Adipose tissue (tissue), 3 donors: Measurements from ENCODE around the gene ACAN. TPM values are rescaled to one million over a fixed set of nuclear protein-coding genes. Genes with fewer than 3 reads are reported as not detected.
"Not testable (repeated sequence)": the region's sequence is repeated elsewhere in the genome, so short reads cannot be mapped to it uniquely, and the experiment has no call there.

Source experiments
- H3K27ac ChIP-seq: one replicate; pipeline ENCODE4 v1.5.1; 2013; ENCODE audit warnings: low read depth, low read length
- WGBS, 3 donors: extraction: QIAGEN DNeasy Blood & Tissue Kit; methylation state at CpG; one replicate each; pipeline ENCODE4 v1.1.7; 2013; 5-methylcytosine and 5-hydroxymethylcytosine counted together
- polyA plus RNA-seq, 3 donors: library from polyadenylated mRNA; stranded (reverse); fragments of 200-250 nt; gene quantifications; one replicate each; pipeline ENCODE4 v1.2.3, GENCODE V29; 2013
- donor health status: healthy with polysubstance abuse.
- donor health status: Bipolar disorder and iron deficiency.
- donor health status: healthy.

Gene ACAN
- polyA plus RNA-seq, 3 donors = 0.02 to 0.11 (median 0.06) TPM

DNA sequence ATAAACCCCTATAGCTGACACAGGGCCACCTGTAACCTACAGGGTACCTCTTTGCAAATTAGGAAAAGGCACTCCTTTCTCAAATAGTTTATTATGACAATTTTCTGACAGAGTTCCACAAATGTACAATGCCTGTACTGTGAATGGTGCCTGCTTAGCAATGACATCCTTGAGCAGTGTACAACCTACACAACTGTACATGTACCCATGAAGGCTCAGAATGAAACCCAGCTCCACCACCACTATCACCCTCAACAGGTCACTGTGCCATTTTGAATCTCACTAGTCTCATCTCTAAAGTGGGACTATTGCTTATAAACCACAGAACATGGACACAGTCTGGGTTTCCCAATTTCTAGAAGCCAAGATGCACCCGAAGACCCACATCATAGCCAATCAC, 102.9 kb downstream of the ACAN start:
- H3K27ac ChIP-seq = no peak overlapping the region
- 86 to 95% (median 95%) methylated on average over 1 of the region's 1 CpG for WGBS, 3 donors

DNA sequence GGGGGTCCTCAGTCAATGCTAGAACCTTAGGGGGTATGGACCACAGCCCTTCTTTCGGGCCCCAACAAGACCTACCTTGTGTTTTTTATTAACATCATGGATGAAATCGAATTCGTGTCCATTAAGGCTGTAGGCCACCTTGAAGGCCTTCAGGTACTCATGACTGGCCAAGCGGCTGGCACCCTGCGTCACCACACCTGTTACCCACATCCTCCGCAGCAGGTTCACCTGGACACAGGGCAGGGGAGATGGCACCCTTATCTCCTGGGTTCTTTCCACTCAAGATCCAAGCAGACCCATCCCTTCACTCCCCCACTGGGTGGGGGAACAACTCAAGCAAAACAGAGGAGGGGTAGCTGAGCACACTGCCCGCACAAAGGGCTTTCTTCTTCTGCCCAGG, 103.3 kb downstream of the ACAN start:
- H3K27ac ChIP-seq = no peak overlapping the region
- 93 to 97% (median 97%) methylated on average over 7 of the region's 7 CpGs for WGBS, 3 donors

DNA sequence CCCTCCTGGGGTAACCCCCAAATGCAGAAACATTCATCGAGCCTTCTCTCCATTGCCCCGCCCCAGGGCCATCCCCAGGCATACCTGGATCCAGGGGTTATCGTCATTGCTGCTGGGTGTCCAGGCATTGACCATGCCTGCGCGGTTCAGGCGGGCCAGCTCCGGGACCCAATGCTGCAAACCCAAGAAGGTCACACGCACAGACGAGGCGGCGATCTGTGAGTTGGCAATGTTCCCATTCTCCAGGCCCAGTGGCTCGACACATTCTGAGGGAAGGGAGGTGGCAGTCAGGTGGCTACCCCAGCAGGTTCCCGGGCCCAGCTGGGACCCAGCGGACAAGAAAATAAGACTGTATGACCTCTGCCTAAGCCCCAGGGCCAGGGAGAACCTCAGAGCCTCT, 103.9 kb downstream of the ACAN start:
- H3K27ac ChIP-seq = no peak overlapping the region
- 83 to 88% (median 87%) methylated on average over 14 of the region's 14 CpGs for WGBS, 3 donors

DNA sequence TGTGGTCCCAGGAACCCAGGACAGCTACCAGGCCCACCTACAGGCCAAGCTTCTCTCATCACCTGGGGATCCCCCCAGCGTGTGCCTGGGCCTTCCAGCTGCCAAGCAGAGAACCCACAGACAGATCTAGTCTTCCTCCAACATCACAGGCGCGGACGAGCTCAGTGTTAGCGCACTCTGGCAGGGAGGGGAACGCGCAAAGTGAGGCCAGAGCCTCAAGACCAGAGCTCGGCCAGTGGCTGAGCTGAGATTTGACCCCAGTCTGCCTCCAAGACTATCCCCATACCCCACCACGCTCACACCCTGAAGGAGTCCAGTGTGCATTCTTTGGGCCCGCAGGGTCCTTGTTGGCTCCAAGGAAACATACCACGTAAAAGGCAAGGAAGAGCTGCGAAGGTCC, 104.9 kb downstream of the ACAN start:
- no peak overlapping the region for H3K27ac ChIP-seq
- 90 to 93% (median 91%) methylated on average over 11 to 12 of the region's 12 CpGs for WGBS, 3 donors

DNA sequence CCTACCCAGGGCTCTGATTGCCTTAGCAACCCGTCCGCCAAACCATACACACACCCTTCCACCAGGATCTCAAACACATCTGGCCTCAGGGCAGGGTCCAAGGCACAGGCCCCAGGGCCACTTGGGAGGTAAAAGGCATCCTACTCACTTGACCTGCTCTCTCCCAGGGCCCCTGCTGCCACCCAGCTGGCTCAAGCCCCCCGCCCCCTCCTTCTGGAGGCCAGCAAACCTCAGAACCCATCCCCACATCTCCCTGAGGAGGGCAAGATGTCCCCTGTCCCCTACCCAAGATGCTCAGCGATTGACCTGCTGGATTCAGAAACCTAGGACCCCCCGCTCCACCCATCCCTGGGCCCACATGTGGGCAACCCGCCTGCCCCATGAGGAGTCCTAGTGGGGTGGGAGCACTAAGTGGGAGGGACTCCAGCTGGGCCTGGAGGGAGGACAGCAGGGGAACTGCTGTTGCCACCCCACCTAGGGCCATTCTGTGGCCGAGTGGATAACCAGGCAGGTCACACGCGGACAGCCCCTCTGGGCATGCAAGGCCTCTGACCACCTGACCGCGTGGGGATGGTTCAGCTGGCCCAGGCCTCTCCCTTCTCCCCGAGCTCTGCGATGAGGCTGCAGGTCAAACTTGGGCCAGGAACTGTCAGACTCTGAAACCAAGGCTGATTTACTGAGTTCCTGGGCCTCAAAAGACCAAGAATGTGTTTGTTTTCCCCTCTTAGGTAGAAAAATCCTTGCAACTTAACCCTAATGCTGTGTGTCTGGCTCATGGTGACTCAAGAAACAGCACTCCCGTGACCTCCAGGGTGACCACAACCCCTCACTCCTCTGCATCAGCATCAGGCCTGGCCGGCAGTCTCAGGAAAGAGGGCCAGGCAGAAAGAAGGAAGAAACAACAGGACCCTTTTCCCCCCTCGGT, 105.7 kb downstream of the ACAN start:
- no peak overlapping the region for H3K27ac ChIP-seq
- WGBS, 3 donors = 71 to 90% (median 86%) methylated on average over 16 of the region's 16 CpGs

DNA sequence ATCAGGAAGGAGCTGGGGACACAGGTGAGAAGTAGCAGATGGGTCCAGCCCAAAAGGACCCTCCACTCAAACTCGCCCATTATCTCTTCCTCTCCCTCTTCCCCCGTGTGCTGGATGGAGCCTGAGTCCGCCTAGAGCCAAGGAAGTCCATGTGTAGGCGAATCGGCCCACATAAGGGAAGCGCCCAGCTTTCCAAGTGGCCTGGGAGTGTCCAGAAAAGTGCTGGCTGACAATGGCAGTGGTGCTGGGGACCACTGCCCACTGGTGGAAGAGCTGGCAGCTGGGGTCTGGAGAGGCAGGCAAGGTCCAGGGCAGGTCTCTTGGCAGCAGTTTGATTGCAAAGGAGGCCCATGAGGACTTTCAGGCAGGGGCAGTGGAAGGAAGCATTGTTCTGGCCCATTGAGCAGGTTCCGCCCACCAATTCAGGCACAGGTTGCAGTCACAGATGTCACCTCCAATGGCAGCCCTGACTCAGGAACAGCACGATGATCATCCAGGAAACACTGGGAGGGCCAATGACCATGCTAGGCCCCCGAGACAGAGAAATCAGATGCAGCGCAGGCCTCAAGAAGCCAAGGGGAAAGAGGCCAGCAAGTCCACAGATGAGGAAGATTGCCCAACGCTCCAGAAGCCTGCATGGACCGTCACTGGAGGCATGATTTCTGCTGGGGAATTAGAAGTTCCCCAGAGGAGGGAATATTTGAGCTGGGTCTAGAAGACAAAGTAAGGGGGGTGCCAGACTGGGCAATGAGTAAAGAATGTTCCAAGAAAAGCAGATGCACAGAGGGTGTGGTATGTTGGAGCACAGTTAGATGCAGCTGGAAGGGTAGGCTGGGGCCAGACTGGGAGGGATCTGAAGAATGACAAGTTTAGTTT, 107.0 kb downstream of the ACAN start:
- no peak overlapping the region for H3K27ac ChIP-seq
- WGBS, 3 donors = 71 to 80% (median 74%) methylated on average over 12 of the region's 12 CpGs

DNA sequence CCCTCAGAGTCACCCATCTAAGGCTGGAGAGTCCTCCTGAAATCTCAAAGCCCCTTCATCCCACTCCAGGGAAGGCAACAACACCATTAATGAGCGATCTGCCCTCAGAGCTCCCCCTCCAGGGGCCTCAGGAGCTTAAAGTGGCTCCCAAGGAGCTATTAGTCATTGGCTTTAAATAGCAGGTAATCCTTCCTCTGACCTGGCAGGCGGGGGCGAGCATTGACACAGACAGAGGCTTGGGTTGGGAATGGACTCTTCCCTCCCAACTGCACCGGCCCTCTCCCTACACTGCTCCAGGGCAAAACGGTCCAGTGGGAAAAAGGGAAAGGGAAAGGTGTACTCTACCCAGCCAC, 108.5 kb downstream of the ACAN start:
- WGBS, 3 donors = 67 to 87% (median 81%) methylated on average over 5 of the region's 5 CpGs
- H3K27ac ChIP-seq = no peak overlapping the region

DNA sequence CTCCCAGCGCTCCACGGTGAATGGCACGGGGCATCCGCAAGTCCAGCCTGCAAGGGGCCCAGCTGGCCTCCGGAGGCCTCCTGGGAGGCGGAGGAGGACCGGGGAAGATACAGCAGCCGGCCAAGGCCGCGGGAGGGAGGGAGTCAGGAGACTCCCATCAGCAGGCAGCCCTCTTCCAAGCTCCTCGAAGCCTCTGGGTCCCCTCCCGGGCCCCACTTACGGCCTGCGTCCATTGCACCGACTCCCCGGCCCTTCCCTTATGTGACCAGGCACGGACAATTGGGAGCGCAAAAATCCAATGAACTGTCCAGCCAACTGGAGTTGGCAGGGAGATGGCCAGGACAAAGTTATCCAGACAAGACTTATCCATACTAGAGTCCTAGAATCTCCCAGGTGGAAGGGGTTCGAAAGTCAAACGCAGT, 109.3 kb downstream of the ACAN start:
- WGBS, 3 donors = 8 to 13% (median 12%) methylated on average over 20 of the region's 20 CpGs
- no peak overlapping the region for H3K27ac ChIP-seq

DNA sequence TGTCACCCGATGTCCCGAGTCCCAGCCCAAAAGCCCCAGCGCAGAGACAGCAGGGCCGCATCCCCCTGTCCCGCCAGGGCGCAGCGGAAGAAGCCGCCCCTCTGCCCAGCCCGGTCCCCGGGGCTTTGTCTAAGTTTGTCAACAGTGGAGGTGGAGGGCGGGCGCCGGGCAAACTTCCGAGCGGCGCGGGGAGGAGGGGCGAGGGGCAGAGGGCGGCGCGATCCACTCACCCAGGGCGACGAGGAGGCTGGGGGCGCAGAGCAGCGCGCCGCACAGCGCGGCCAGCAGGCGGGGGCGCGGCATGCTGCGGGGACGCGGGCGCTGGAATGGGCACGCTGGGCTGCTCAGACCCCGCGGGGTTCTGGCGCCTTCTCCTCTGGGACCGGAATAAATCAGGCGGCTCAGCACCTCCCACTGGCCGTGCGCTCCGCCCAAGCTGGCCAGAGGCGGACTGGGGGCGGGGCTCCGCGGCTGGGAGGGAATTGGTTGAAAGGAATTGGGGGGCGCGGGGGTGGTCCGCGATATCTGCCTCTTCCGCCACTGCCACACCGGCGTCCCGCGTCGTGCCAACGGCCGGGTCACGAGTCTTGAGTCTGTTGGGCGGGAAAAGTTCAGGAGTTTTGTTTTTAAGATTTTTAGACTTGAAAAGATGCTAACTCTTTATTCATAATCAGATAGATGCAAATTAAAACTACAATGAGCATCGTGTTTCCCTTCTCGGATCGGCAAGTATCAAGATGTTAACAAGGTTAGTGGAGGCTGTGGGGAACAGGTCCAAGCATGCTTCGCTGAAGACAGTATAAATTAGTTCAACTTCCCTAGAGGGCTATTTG, 110.0 kb downstream of the ACAN start, which contains the start of gene MFGE8:
MFGE8 (minus strand) TSS at position 363 of the 833 bp plus-strand sequence; CDS start at position 303, 60 bp downstream.
- H3K27ac ChIP-seq = no peak within 1 kb of the TSS
- 0 to 1% (median 0%) methylated on average over 59 to 67 of the region's 67 CpGs for WGBS, 3 donors

DNA sequence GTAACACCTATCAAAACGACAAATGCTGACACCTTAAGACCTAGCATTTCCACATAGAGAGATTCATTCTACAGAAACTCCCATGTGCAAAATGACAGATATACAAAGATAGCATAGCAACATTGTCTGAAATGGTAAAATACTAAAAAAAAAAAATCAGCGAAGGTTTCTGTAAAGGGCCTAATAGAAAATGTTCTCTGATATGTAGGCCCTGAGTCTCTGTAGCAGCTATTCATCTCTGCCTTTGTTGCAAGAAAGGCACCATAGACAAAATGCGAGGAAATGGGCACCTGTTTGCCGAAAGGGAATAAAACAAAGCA, 110.6 kb downstream of the ACAN start:
- no peak overlapping the region for H3K27ac ChIP-seq
- WGBS, 3 donors = 60 to 71% (median 70%) methylated on average over 4 of the region's 4 CpGs

DNA sequence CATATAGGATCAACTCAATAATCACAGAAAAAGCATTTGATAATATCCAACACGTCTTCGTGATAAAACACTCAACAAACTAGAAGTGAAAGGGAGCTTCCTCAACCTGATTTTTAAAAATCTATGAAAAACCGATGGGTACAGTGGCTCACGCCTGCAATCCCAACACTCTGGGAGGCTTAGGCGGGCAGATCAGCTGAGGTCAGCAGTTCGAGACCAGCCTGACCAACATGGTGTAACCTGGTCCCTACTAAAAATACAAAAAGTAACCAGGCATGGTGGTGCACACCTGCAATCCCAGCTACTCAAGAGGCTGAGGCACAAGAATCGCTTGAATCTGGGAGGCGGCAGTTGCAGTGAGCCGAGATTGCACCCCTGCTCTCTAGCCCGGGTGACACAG, 112.1 kb downstream of the ACAN start:
- no peak overlapping the region for H3K27ac ChIP-seq

DNA sequence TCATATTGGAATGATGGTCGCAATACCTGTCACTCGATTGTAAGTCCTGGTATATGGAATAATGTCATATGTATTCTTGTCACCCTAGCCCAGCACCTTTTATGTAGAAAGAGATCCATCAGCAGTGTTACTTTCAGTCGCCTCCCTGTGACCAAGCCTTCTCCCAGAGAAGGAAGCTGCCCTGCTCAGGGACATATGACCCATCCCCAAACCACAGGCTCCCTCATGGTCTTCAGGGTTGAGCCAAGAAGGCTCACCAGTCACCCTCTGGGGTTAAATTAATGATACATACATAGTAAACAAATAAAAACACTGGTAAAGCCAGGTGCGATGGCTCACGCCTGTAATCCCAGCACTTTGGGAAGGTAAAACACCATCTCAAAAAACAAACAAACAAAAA, 114.5 kb downstream of the ACAN start:
- WGBS, 3 donors = 60 to 90% (median 85%) methylated on average over 5 of the region's 5 CpGs
- H3K27ac ChIP-seq = no peak overlapping the region

More for the DNA sequence above, 112.1 kb downstream of the ACAN start:
- 90 to 95% (median 94%) methylated on average over 10 of the region's 10 CpGs for WGBS, 3 donors

DNA sequence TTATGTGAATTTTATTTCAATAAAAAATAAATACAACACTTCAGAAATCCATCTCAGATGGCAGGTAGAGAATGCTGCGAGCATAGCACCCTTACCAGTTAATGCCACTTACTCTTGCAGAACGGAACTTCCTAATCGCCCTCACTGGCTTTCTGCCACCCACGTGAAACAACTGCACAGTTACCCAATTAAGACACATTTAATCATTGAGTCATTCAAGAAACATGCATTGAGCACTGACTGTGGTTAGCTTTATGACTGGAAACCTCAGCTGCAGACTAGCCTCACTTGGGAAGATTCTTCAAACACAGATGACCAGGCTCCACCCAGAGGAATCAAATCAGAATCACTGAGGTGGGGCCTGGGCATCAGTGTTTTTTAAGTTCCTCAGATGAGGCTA, 115.5 kb downstream of the ACAN start:
- 26 to 33% (median 32%) methylated on average over 4 of the region's 4 CpGs for WGBS, 3 donors
- H3K27ac ChIP-seq = no peak overlapping the region

DNA sequence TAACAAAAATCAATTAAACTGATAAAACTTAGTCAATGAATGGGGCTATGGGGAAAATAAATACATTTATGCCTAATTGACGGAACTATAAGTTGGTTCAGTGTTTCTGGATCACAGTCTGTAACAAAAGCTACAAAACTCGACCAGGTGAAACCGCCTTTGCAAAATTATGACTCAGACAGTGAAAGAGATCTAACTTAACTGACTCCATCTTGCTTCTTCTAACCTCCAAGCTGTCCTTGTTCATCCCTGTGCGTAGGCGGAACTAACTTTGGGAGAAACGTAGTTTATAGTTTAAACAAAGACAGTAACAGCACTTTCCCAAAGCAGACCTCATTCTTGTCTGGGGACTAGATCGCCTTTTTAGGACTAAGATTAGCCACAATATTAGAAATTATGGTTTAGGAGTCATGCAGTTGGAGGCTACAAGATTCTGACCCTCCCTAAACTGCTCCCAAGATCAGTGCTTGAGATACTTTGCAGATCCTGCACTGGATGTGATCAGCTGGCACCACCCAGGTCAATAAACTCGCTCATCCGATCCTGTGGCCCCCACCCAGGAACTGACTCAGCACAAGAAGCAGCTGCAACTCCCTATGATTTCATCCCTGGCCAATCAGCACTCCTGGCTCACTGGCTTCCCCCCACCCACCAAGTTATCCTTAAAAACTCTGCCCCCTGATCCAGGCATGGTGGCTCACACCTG, 117.1 kb downstream of the ACAN start:
- no peak overlapping the region for H3K27ac ChIP-seq
- 59 to 72% (median 69%) methylated on average over 9 of the region's 9 CpGs for WGBS, 3 donors

DNA sequence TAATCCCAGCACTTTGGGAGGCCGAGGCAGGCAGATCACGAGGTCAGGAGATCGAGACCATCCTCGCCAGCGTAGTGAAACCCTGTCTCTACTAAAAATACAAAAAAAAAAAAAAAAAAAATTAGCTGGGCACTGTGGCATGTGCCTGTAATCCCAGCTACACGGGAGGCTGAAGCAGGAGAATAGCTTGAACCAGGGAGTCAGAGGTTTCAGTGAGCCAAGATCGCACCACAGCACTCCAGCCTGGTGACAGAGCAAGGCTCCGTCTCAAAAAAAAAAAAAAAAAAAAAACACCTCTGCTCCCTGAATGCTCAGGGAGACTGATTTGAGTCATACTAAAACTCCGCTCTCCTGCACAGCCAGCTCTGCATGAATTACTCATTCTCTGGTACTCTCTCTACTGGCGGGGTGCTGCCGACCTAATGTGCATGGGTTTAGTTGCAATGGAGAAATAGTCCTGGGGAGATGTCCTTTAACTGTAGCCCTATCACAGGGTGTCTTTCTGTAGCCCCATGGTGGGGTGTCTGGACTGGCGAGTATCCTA, 117.7 kb downstream of the ACAN start:
- not testable (repeated sequence) for H3K27ac ChIP-seq
- WGBS, 3 donors = 87 to 93% (median 90%) methylated on average over 12 of the region's 12 CpGs
